HG03097 (cell line): ENCODE results near the gene TAF11L6.
"Not testable (repeated sequence)": the region's sequence is repeated elsewhere in the genome, so short reads cannot be mapped to it uniquely, and the experiment has no call there.

Experiments used
- ATAC-seq: cut with Tn5 transposase; IDR thresholded peaks from one replicate; pipeline ENCODE4 v1.9.1; 2021; ENCODE audit not compliant: unreplicated experiment, low FRiP score

TAF11L6 gene

GRCh38 chr5:17528369-17528768 lies at the start of gene TAF11L6:
Gene TAF11L6 (plus strand): TSS chr5:17528669.
- not testable (repeated sequence) for ATAC-seq

- no peak for ATAC-seq
Observed at GRCh38 chr5:17481378-17481777, 47.1 kb upstream of the TAF11L6 start.

- no peak for ATAC-seq
Observed at GRCh38 chr5:17482790-17483189, 45.7 kb upstream of the TAF11L6 start.

- not testable (repeated sequence) for ATAC-seq
Observed at GRCh38 chr5:17486464-17487173, 41.9 kb upstream of the TAF11L6 start.

GRCh38 chr5:17487174-17487512 lies 41.3 kb upstream of the TAF11L6 start:
- ATAC-seq, result no peak

GRCh38 chr5:17491257-17491656 lies 37.2 kb upstream of the TAF11L6 start:
- not testable (repeated sequence) for ATAC-seq

- ATAC-seq, result no peak
Observed at GRCh38 chr5:17492770-17493169, 35.7 kb upstream of the TAF11L6 start.

GRCh38 chr5:17497446-17497845 lies 31.0 kb upstream of the TAF11L6 start:
- no peak for ATAC-seq

GRCh38 chr5:17497931-17498330 lies 30.5 kb upstream of the TAF11L6 start, which contains the start of gene TAF11L2:
Gene TAF11L2 (plus strand): TSS chr5:17498231.
- ATAC-seq, result not testable (repeated sequence)

GRCh38 chr5:17511775-17512325 lies 16.6 kb upstream of the TAF11L6 start:
- ATAC-seq, result no peak

GRCh38 chr5:17517526-17517925 lies 10.9 kb upstream of the TAF11L6 start:
- not testable (repeated sequence) for ATAC-seq

GRCh38 chr5:17518067-17518466 lies 10.4 kb upstream of the TAF11L6 start, which contains the start of gene TAF11L3:
Gene TAF11L3 (plus strand): TSS chr5:17518367.
- ATAC-seq, result not testable (repeated sequence)

GRCh38 chr5:17519508-17519907 lies 9.0 kb upstream of the TAF11L6 start:
- not testable (repeated sequence) for ATAC-seq

- not testable (repeated sequence) for ATAC-seq
Observed at GRCh38 chr5:17521501-17521900, 7.0 kb upstream of the TAF11L6 start, which contains the start of gene TAF11L4. Gene TAF11L4 (plus strand): TSS chr5:17521801.

- ATAC-seq, result not testable (repeated sequence)
Observed at GRCh38 chr5:17524935-17525334, 3.5 kb upstream of the TAF11L6 start, which contains the start of gene TAF11L5. Gene TAF11L5 (plus strand): TSS chr5:17525235.

- ATAC-seq, result not testable (repeated sequence)
Observed at GRCh38 chr5:17526504-17526903, 2.0 kb upstream of the TAF11L6 start.
